ENCODE measurements around the gene CELF4. TPM values are rescaled to one million over a fixed set of nuclear protein-coding genes. Genes with fewer than 3 reads are reported as not detected.
A peak's percentile ranks its signal among the peaks of the same experiment; 100 is the strongest.

The CELF4 gene
- polyA plus RNA-seq, 1 experiment = not detected

GRCh38 chr18:37538526-37539205, 26.9 kb downstream of the CELF4 start:
- ChIA-PET CTCF (interaction anchor here (0.7 to 4.4 kb wide), 14 partner anchors 12 to 597 kb away, joined by 3 to 40 read pairs (median 4); no protein-coding TSS in a partner anchor), POLR2A (no interaction called here)
- no peak for TF ChIP-seq CTCF (IDR thresholded peaks at IDR 0.05; ENCODE audit: insufficient read depth, low read depth, low read length)
- Histone ChIP-seq H3K4me3 (ENCODE audit: low read depth, low read length) (no peak overlapping the region), H3K27me3 (ENCODE audit: control insufficient read depth, insufficient read depth, low read length) (peaks cover 11% of the 10 kb centered on the region), H3K36me3 (ENCODE audit: control insufficient read depth, insufficient read depth, low read length) (no peaks in the 10 kb centered on the region)
- no peak for DNase-seq (ENCODE audit: low read depth)

GRCh38 chr18:37537868-37538525, 27.6 kb downstream of the CELF4 start:
- TF ChIP-seq CTCF (IDR thresholded peaks at IDR 0.05; ENCODE audit: insufficient read depth, low read depth, low read length) = peak; percentile 95
- H3K27me3 ChIP-seq (ENCODE audit: control insufficient read depth, insufficient read depth, low read length) = peaks cover 11% of the 10 kb centered on the region
- ChIA-PET CTCF (interaction anchor here (0.7 to 4.4 kb wide), 28 partner anchors 9 to 196 kb away, joined by 3 to 40 read pairs (median 4); partner anchors contain the start of gene CELF4), POLR2A (no interaction called here)
- DNase-seq (ENCODE audit: low read depth) = no peak
- H3K36me3 ChIP-seq (ENCODE audit: control insufficient read depth, insufficient read depth, low read length) = no peaks in the 10 kb centered on the region
- no peak overlapping the region for H3K4me3 ChIP-seq (ENCODE audit: low read depth, low read length)

GRCh38 chr18:37536656-37537055, 28.9 kb downstream of the CELF4 start:
- no peaks in the 10 kb centered on the region for H3K36me3 ChIP-seq (ENCODE audit: control insufficient read depth, insufficient read depth, low read length)
- CTCF ChIA-PET = interaction anchor here (0.6 to 4.4 kb wide), 2 partner anchors 92 to 193 kb away, joined by 3 to 20 read pairs; no protein-coding TSS in a partner anchor
- no peak for TF ChIP-seq CTCF (IDR thresholded peaks at IDR 0.05; ENCODE audit: insufficient read depth, low read depth, low read length)

GRCh38 chr18:37535968-37536367, 29.6 kb downstream of the CELF4 start:
- H3K27me3 ChIP-seq (ENCODE audit: control insufficient read depth, insufficient read depth, low read length) = peaks cover 11% of the 10 kb centered on the region
- ChIA-PET POLR2A (no interaction called here), CTCF (interaction anchor here (0.6 to 3.7 kb wide), 4 partner anchors 93 to 193 kb away, joined by 3 to 18 read pairs (median 5); no protein-coding TSS in a partner anchor)
- no peak overlapping the region for H3K4me3 ChIP-seq (ENCODE audit: low read depth, low read length)
- no peak for DNase-seq (ENCODE audit: low read depth)
- no peak for TF ChIP-seq CTCF (IDR thresholded peaks at IDR 0.05; ENCODE audit: insufficient read depth, low read depth, low read length)
- no peaks in the 10 kb centered on the region for H3K36me3 ChIP-seq (ENCODE audit: control insufficient read depth, insufficient read depth, low read length)

More at GRCh38 chr18:37536656-37537055, 28.9 kb downstream of the CELF4 start:
- no peak overlapping the region for H3K4me3 ChIP-seq (ENCODE audit: low read depth, low read length)
- POLR2A ChIA-PET = no interaction called here
- H3K27me3 ChIP-seq (ENCODE audit: control insufficient read depth, insufficient read depth, low read length) = peaks cover 11% of the 10 kb centered on the region
- no peak for DNase-seq (ENCODE audit: low read depth)

GRCh38 chr18:37534627-37535026, 31.0 kb downstream of the CELF4 start:
- peaks cover 8% of the 10 kb centered on the region for H3K27me3 ChIP-seq (ENCODE audit: control insufficient read depth, insufficient read depth, low read length)
- POLR2A ChIA-PET = no interaction called here
- no peak overlapping the region for H3K4me3 ChIP-seq (ENCODE audit: low read depth, low read length)
- no peak for TF ChIP-seq CTCF (IDR thresholded peaks at IDR 0.05; ENCODE audit: insufficient read depth, low read depth, low read length)
- H3K36me3 ChIP-seq (ENCODE audit: control insufficient read depth, insufficient read depth, low read length) = no peaks in the 10 kb centered on the region
- no peak for DNase-seq (ENCODE audit: low read depth)
- CTCF ChIA-PET = interaction anchor here (1.0 to 3.7 kb wide), 5 partner anchors 10 to 191 kb away, joined by 3 to 18 read pairs (median 3); no protein-coding TSS in a partner anchor
